HepG2 (cell line): Measurements from ENCODE around the gene TAF6. TPM values are rescaled to one million over a fixed set of nuclear protein-coding genes. Genes with fewer than 3 reads are reported as not detected.

ENCODE experiments used
- ATF2 ChIP-seq: sonication (generic); formaldehyde crosslinking; IDR thresholded peaks from 2 replicates; pipeline ENCODE4 v1.4.0; 2020; ENCODE audit warnings: missing genetic modification reagents
- ETV5 ChIP-seq: IDR thresholded peaks from 2 replicates; pipeline ENCODE4 v1.6.1; 2018; ENCODE audit warnings: missing biosample characterization, missing genetic modification reagents, inconsistent platforms, borderline replicate concordance
- GFI1 ChIP-seq: sonication (generic); formaldehyde crosslinking; IDR thresholded peaks from 2 replicates; pipeline ENCODE4 v1.5.0; 2020; ENCODE audit warnings: missing genetic modification reagents, mild to moderate bottlenecking, borderline replicate concordance
- HNF4A ChIP-seq: sonication (generic); formaldehyde crosslinking; IDR thresholded peaks from 2 replicates; pipeline ENCODE4 v1.4.0; 2020; ENCODE audit warnings: missing genetic modification reagents
- KAT7 ChIP-seq: IDR thresholded peaks from 2 replicates; pipeline ENCODE4 v1.6.1; 2018; ENCODE audit warnings: borderline replicate concordance, missing compliant biosample characterization
- RAD51 ChIP-seq: fragments of 450-650 bp; IDR thresholded peaks from 2 replicates; pipeline ENCODE4 v1.6.1; 2016; ENCODE audit warnings: borderline replicate concordance
- RXRB ChIP-seq: IDR thresholded peaks from 2 replicates; pipeline ENCODE4 v1.6.1; 2016; ENCODE audit warnings: borderline replicate concordance, missing genetic modification reagents, missing compliant biosample characterization
- SRY ChIP-seq: sonication (generic); formaldehyde crosslinking; IDR thresholded peaks from 2 replicates; pipeline ENCODE4 v1.8.0; 2022; ENCODE audit warnings: mild to moderate bottlenecking, missing genetic modification reagents
- THAP8 ChIP-seq: sonication (generic); formaldehyde crosslinking; IDR thresholded peaks from 2 replicates; pipeline ENCODE4 v1.5.1; 2020; ENCODE audit warnings: missing genetic modification reagents, mild to moderate bottlenecking, borderline replicate concordance
- ZBTB39 ChIP-seq: sonication (generic); formaldehyde crosslinking; IDR thresholded peaks from 2 replicates; pipeline ENCODE4 v1.5.0; 2020; ENCODE audit warnings: missing genetic modification reagents
- ZKSCAN8 ChIP-seq: IDR thresholded peaks from 2 replicates; pipeline ENCODE4 v1.6.1; 2016; ENCODE audit warnings: borderline replicate concordance, missing genetic modification reagents, missing compliant biosample characterization
- ZNF136 ChIP-seq: sonication (generic); formaldehyde crosslinking; IDR thresholded peaks from 2 replicates; pipeline ENCODE4 v1.8.1; 2022; ENCODE audit warnings: low read depth, mild to moderate bottlenecking, moderate library complexity, missing genetic modification reagents
- ZNF382 ChIP-seq: sonication (generic); formaldehyde crosslinking; IDR thresholded peaks from 2 replicates; pipeline ENCODE4 v1.5.0; 2020; ENCODE audit warnings: missing genetic modification reagents, mild to moderate bottlenecking, borderline replicate concordance
- ZNF513 ChIP-seq: sonication (generic); formaldehyde crosslinking; conservative IDR thresholded peaks from 2 replicates; pipeline ENCODE4 v1.5.0; 2020; ENCODE audit warnings: missing genetic modification reagents
- ZNF670 ChIP-seq: sonication (generic); formaldehyde crosslinking; IDR thresholded peaks from 2 replicates; pipeline ENCODE4 v1.8.0; 2022; ENCODE audit warnings: mild to moderate bottlenecking, missing genetic modification reagents, borderline replicate concordance
- ZNF747 ChIP-seq: sonication (generic); formaldehyde crosslinking; IDR thresholded peaks from 2 replicates; pipeline ENCODE4 v1.8.1; 2023; ENCODE audit warnings: missing genetic modification reagents, mild to moderate bottlenecking, borderline replicate concordance
- ZNF839 ChIP-seq: sonication (generic); formaldehyde crosslinking; IDR thresholded peaks from 2 replicates; pipeline ENCODE4 v1.4.0; 2020; ENCODE audit warnings: missing genetic modification reagents, mild to moderate bottlenecking, borderline replicate concordance
- polyA plus RNA-seq, 8 experiments: library from polyadenylated mRNA; depleted of rRNA in 3 of 8; stranded (reverse) in 7 of 8; unstranded in 1 of 8; fragments of >200 nt; fragmentation: Illumina TruSeq in 4 of 8; extraction: Trizol in 4 of 8; gene quantifications; 2 replicates each; pipeline versions ENCODE4 v1.2.1 to v1.2.3, GENCODE V29; 2011 to 2016; ENCODE audit warnings: low read depth in 4 of 8, missing spikeins in 1 of 8, mixed read lengths in 1 of 8; ENCODE audit not compliant: insufficient read depth in 1 of 8
- total RNA-seq, 5 experiments: library from RNA; depleted of rRNA; stranded (reverse); fragments of >200 nt; fragmentation: Illumina TruSeq; extraction: Trizol; gene quantifications; 2 replicates each; pipeline ENCODE4 v1.2.3, GENCODE V29; 2016; ENCODE audit warnings: low read depth in 1 of 5
- TF ChIP-seq, protein P1 (sequence below): sonication (generic); formaldehyde crosslinking; IDR thresholded peaks from 2 replicates; pipeline ENCODE4 v1.8.0; 2022; ENCODE audit warnings: missing genetic modification reagents, mild to moderate bottlenecking, borderline replicate concordance
- TF ChIP-seq, protein P2 (sequence below): sonication (generic); formaldehyde crosslinking; IDR thresholded peaks from 2 replicates; pipeline ENCODE4 v1.9.0; 2022; ENCODE audit warnings: missing genetic modification reagents, mild to moderate bottlenecking, borderline replicate concordance

The TAF6 gene
- total and polyA plus RNA-seq, 2 of the 13 experiments (the other 11 are each of a cell fraction or from before 2014, with no cell fraction given) = 12.9 to 18.8 TPM

- TF ChIP-seq ATF2 (peak; percentile 85), ZBTB39 (peak; percentile 93), ZKSCAN8 (CRISPR knock-in tag) (no peak; the same call in 1 of the 2 replicates), KAT7 (CRISPR knock-in tag) (peak; percentile 88), THAP8 (CRISPR knock-in tag) (no peak), ETV5 (CRISPR knock-in tag) (peak; percentile 57), SRY (CRISPR knock-in tag) (peak; percentile 68), RXRB (CRISPR knock-in tag) (peak; percentile 84), ZNF136 (CRISPR knock-in tag) (peak; percentile 20; the same call in 1 of the 2 replicates), ZNF513 (0 out of 2 replicates have a peak, but pooled peaks have one; percentile 60), ZNF839 (CRISPR knock-in tag) (peak; percentile 53; the same call in 1 of the 2 replicates), ZNF747 (CRISPR knock-in tag) (peak; percentile 92; the same call in 1 of the 2 replicates), RAD51 (no peak), ZNF670 (CRISPR knock-in tag) (peak; percentile 69), GFI1 (CRISPR knock-in tag) (peak; percentile 82), ZNF382 (CRISPR knock-in tag) (no peak), HNF4A (CRISPR knock-in tag) (peak; percentile 81)
- TF ChIP-seq, protein P1, sequence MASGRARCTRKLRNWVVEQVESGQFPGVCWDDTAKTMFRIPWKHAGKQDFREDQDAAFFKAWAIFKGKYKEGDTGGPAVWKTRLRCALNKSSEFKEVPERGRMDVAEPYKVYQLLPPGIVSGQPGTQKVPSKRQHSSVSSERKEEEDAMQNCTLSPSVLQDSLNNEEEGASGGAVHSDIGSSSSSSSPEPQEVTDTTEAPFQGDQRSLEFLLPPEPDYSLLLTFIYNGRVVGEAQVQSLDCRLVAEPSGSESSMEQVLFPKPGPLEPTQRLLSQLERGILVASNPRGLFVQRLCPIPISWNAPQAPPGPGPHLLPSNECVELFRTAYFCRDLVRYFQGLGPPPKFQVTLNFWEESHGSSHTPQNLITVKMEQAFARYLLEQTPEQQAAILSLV (CRISPR knock-in tag) = peak; percentile 86
- TF ChIP-seq, protein P2, sequence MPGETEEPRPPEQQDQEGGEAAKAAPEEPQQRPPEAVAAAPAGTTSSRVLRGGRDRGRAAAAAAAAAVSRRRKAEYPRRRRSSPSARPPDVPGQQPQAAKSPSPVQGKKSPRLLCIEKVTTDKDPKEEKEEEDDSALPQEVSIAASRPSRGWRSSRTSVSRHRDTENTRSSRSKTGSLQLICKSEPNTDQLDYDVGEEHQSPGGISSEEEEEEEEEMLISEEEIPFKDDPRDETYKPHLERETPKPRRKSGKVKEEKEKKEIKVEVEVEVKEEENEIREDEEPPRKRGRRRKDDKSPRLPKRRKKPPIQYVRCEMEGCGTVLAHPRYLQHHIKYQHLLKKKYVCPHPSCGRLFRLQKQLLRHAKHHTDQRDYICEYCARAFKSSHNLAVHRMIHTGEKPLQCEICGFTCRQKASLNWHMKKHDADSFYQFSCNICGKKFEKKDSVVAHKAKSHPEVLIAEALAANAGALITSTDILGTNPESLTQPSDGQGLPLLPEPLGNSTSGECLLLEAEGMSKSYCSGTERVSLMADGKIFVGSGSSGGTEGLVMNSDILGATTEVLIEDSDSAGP = peak; percentile 97
Observed at GRCh38 chr7:100081535-100082102, 37.5 kb downstream of the TAF6 start, which contains the start of gene ZNF3 (continued).
